Fibroblast of villous mesenchyme (primary cell): Measurements from ENCODE around the gene CZIB. TPM values are rescaled to one million over a fixed set of nuclear protein-coding genes. Genes with fewer than 3 reads are reported as not detected.

Experiments
- DNase-seq: peaks from one replicate; pipeline ENCODE4 v3.0.0-alpha.2; 2010; ENCODE audit warnings: low read depth
- H3K4me3 ChIP-seq: 2 replicates; pipeline ENCODE4 v1.5.1; 2011; ENCODE audit warnings: low read depth, mild to moderate bottlenecking, low read length
- CTCF ChIP-seq: IDR thresholded peaks from 2 replicates; pipeline ENCODE4 v1.5.1; 2012; ENCODE audit warnings: low read depth, mild to moderate bottlenecking, low read length; ENCODE audit not compliant: insufficient read depth
- total RNA-seq: library from RNA; depleted of rRNA; stranded (reverse); fragments of >200 nt; gene quantifications from 2 replicates; pipeline ENCODE4 v1.2.3, GENCODE V29; 2012

The CZIB gene
- total RNA-seq, 1 donor: 39.7 TPM

GRCh38 chr1:53262000-53262399, 41.6 kb upstream of the CZIB start:
- no peak overlapping the region for H3K4me3 ChIP-seq
- no peak for DNase-seq
- TF ChIP-seq CTCF: no peak

- no peak overlapping the region for H3K4me3 ChIP-seq
- DNase-seq: no peak
- TF ChIP-seq CTCF: no peak
Measured at GRCh38 chr1:53260631-53261247, 40.3 kb upstream of the CZIB start.

- H3K4me3 ChIP-seq: no peak overlapping the region
- no peak for DNase-seq
- TF ChIP-seq CTCF: no peak
Measured at GRCh38 chr1:53259932-53260331, 39.5 kb upstream of the CZIB start.

GRCh38 chr1:53258216-53258615, 37.8 kb upstream of the CZIB start:
- no peak overlapping the region for H3K4me3 ChIP-seq
- DNase-seq: no peak
- TF ChIP-seq CTCF: no peak

GRCh38 chr1:53257454-53258081, 37.1 kb upstream of the CZIB start:
- H3K4me3 ChIP-seq: no peak overlapping the region
- no peak for TF ChIP-seq CTCF
- no peak for DNase-seq

- no peak overlapping the region for H3K4me3 ChIP-seq
- no peak for TF ChIP-seq CTCF
- no peak for DNase-seq
Measured at GRCh38 chr1:53256511-53257453, 36.3 kb upstream of the CZIB start.
